SK-N-SH (cell line): ENCODE results near the gene RFFL. TPM values are rescaled to one million over a fixed set of nuclear protein-coding genes. Genes with fewer than 3 reads are reported as not detected.

Experiments
- CTCF ChIA-PET: fragments of 300-600, 350-600 bp; formaldehyde crosslinking; extraction: SDS; loops from one replicate; lab custom pipeline; 2021; lab: Yijun Ruan, JAX
- POLR2A ChIA-PET: fragments of 350-600 bp; sonication (Branson Sonifier 250); formaldehyde crosslinking; extraction: SDS; loops from one replicate; lab custom pipeline; 2020; ENCODE audit warnings: antibody characterized with exemption, inconsistent platforms; lab: Yijun Ruan, JAX
- DNase-seq: peaks from one replicate; pipeline ENCODE4 v3.0.0; 2012
- H2AFZ ChIP-seq: fragments of 200-600 bp; sonication (generic); 2 replicates; pipeline ENCODE4 v1.8.1; 2016; ENCODE audit warnings: antibody characterized with exemption, mild to moderate bottlenecking, low read depth
- H3F3A ChIP-seq: fragments of 200-600 bp; sonication (generic); replicated peaks from 2 replicates; pipeline ENCODE3; 2016; ENCODE audit warnings: antibody characterized with exemption, mild to moderate bottlenecking; ENCODE audit not compliant: insufficient read depth
- H3K27ac ChIP-seq, 2 experiments: fragments of 200-500 bp in 1 of 2; fragments of 200-600 bp in 1 of 2; sonication (Bioruptor generic) in 1 of 2; sonication (generic), shearing (Covaris generic) in 1 of 2; 2 replicates each; pipeline versions ENCODE4 v1.5.1 to v1.6.1; 2014 to 2016; ENCODE audit warnings: low read depth in 2 of 2, inconsistent platforms in 1 of 2, low read length in 1 of 2, mild to moderate bottlenecking in 1 of 2, mixed read lengths in 1 of 2
- H3K27me3 ChIP-seq: fragments of 200-600 bp; sonication (generic), shearing (Covaris generic); 2 replicates; pipeline ENCODE4 v1.6.1; 2016; ENCODE audit warnings: mixed run types; ENCODE audit not compliant: insufficient read depth
- H3K36me3 ChIP-seq, 2 experiments: fragments of 200-500 bp in 1 of 2; fragments of 200-600 bp in 1 of 2; sonication (Bioruptor generic) in 1 of 2; sonication (generic) in 1 of 2; replicated peaks in 1 of 2; 2 replicates each; pipeline versions ENCODE3 to v1.5.1; 2014 to 2016; ENCODE audit warnings: low read length in 1 of 2, mild to moderate bottlenecking in 1 of 2; ENCODE audit not compliant: insufficient read depth in 2 of 2, control insufficient read depth in 1 of 2
- H3K4me1 ChIP-seq, 2 experiments: fragments of 200-500 bp in 1 of 2; fragments of 200-600 bp in 1 of 2; sonication (Bioruptor generic) in 1 of 2; sonication (generic), shearing (Covaris generic) in 1 of 2; 2 replicates each; pipeline versions ENCODE4 v1.5.1 to v1.6.1; 2014 to 2016; ENCODE audit warnings: low read depth in 1 of 2, low read length in 1 of 2, mixed run types in 1 of 2; ENCODE audit not compliant: insufficient read depth in 2 of 2, control insufficient read depth in 1 of 2
- H3K4me2 ChIP-seq: fragments of 200-600 bp; sonication (generic), shearing (Covaris generic); 2 replicates; pipeline ENCODE4 v1.6.1; 2017; ENCODE audit warnings: mixed run types
- H3K4me3 ChIP-seq, 2 experiments: fragments of 200-500 bp in 1 of 2; fragments of 200-600 bp in 1 of 2; sonication (Bioruptor generic) in 1 of 2; sonication (generic), shearing (Covaris generic) in 1 of 2; 2 replicates each; pipeline versions ENCODE4 v1.5.1 to v1.8.1; 2014 to 2016; ENCODE audit warnings: low read depth in 2 of 2, inconsistent platforms in 1 of 2, low read length in 1 of 2, mild to moderate bottlenecking in 1 of 2, mixed read lengths in 1 of 2, moderate library complexity in 1 of 2
- H3K79me2 ChIP-seq: fragments of 200-600 bp; sonication (generic); 2 replicates; pipeline ENCODE4 v1.8.1; 2017; ENCODE audit warnings: mild to moderate bottlenecking; ENCODE audit not compliant: insufficient read depth
- H3K9ac ChIP-seq: fragments of 200-600 bp; sonication (generic); 2 replicates; pipeline ENCODE4 v1.6.1; 2017; ENCODE audit warnings: mixed run types
- H3K9me2 ChIP-seq: fragments of 200-600 bp; sonication (generic); 2 replicates; pipeline ENCODE4 v1.6.1; 2017; ENCODE audit warnings: mixed run types
- H3K9me3 ChIP-seq: fragments of 200-600 bp; sonication (generic); 2 replicates; pipeline ENCODE4 v1.6.1; 2017; ENCODE audit warnings: mixed run types, mild to moderate bottlenecking, moderate library complexity
- H4K20me1 ChIP-seq: fragments of 200-600 bp; sonication (generic); 2 replicates; pipeline ENCODE4 v1.6.1; 2017; ENCODE audit warnings: mild to moderate bottlenecking, mixed run types; ENCODE audit not compliant: insufficient read depth
- EZH2phosphoT487 ChIP-seq: fragments of 200-600 bp; sonication (generic); IDR thresholded peaks from 2 replicates; pipeline ENCODE4 v1.6.1; 2017; ENCODE audit warnings: low read depth, mixed run types, mild to moderate bottlenecking, antibody characterized with exemption, moderate library complexity, borderline replicate concordance
- FOSL2 ChIP-seq: IDR thresholded peaks from 2 replicates; pipeline ENCODE4 v1.4.0; 2012; ENCODE audit warnings: low read depth, mild to moderate bottlenecking, moderate library complexity, borderline replicate concordance
- FOXJ3 ChIP-seq: sonication (generic); formaldehyde crosslinking; IDR thresholded peaks from 2 replicates; pipeline ENCODE4 v1.5.1; 2020; ENCODE audit warnings: mild to moderate bottlenecking, missing genetic modification reagents
- GABPA ChIP-seq: IDR thresholded peaks from 2 replicates; pipeline ENCODE4 v1.4.0; 2012; ENCODE audit warnings: low read depth, mild to moderate bottlenecking
- GATA2 ChIP-seq: sonication (generic); formaldehyde crosslinking; IDR thresholded peaks from 2 replicates; pipeline ENCODE4 v1.5.0; 2020; ENCODE audit warnings: mild to moderate bottlenecking, missing genetic modification reagents
- JUND ChIP-seq: IDR thresholded peaks from 2 replicates; pipeline ENCODE4 v1.4.0; 2012
- MEF2A ChIP-seq: IDR thresholded peaks from 2 replicates; pipeline ENCODE4 v1.4.0; 2012; ENCODE audit warnings: low read depth, borderline replicate concordance
- MXI1 ChIP-seq: IDR thresholded peaks from 2 replicates; pipeline ENCODE4 v1.6.1; 2012; ENCODE audit warnings: mild to moderate bottlenecking, low read depth, low read length, improper control_type of control experiment
- NFIC ChIP-seq: IDR thresholded peaks from 2 replicates; pipeline ENCODE4 v1.4.0; 2012; ENCODE audit warnings: borderline replicate concordance
- NRF1 ChIP-seq: IDR thresholded peaks from 2 replicates; pipeline ENCODE4 v1.6.1; 2012; ENCODE audit warnings: low read depth, mild to moderate bottlenecking, low read length
- POLR2AphosphoS5 ChIP-seq: IDR thresholded peaks from 2 replicates; pipeline ENCODE4 v1.6.1; 2012; ENCODE audit warnings: low read depth, low read length
- RAD21 ChIP-seq: IDR thresholded peaks from 2 replicates; pipeline ENCODE4 v1.6.1; 2012; ENCODE audit warnings: mild to moderate bottlenecking, low read length
- RCOR1 ChIP-seq: fragments of 150-350 bp; IDR thresholded peaks from 2 replicates; pipeline ENCODE4 v1.6.1; 2017; ENCODE audit warnings: antibody characterized with exemption, low read length
- SMC3 ChIP-seq: IDR thresholded peaks from 2 replicates; pipeline ENCODE4 v1.6.1; 2012; ENCODE audit warnings: low read depth, low read length, improper control_type of control experiment
- TAF1 ChIP-seq: IDR thresholded peaks from 2 replicates; pipeline ENCODE4 v1.6.1; 2012; ENCODE audit warnings: low read depth, mild to moderate bottlenecking, low read length, moderate library complexity, borderline replicate concordance
- TEAD4 ChIP-seq: IDR thresholded peaks from 2 replicates; pipeline ENCODE4 v1.4.0; 2012; ENCODE audit warnings: mild to moderate bottlenecking, borderline replicate concordance; ENCODE audit not compliant: insufficient read depth
- USF1 ChIP-seq: IDR thresholded peaks from 2 replicates; pipeline ENCODE4 v1.4.0; 2012; ENCODE audit warnings: low read depth, borderline replicate concordance
- YY1 ChIP-seq: IDR thresholded peaks from 2 replicates; pipeline ENCODE4 v1.4.0; 2012; ENCODE audit warnings: low read depth, mild to moderate bottlenecking
- WGBS: methylation state at CpG from one replicate; pipeline ENCODE4 v1.1.6; 2017; ENCODE audit warnings: low lambda C conversion rate; 5-methylcytosine and 5-hydroxymethylcytosine counted together
- polyA plus RNA-seq, 3 experiments: library from polyadenylated mRNA; depleted of rRNA; stranded (reverse); fragments of >200 nt; gene quantifications; 2 replicates each; pipeline ENCODE4 v1.2.3, GENCODE V29; 2012
- TF ChIP-seq, protein P1 (sequence below): IDR thresholded peaks from 2 replicates; pipeline ENCODE4 v1.4.0; 2012; ENCODE audit warnings: low read depth
- TF ChIP-seq, protein P2 (sequence below): fragments of 150-350 bp; IDR thresholded peaks from 2 replicates; pipeline ENCODE4 v1.6.1; 2016; ENCODE audit warnings: mild to moderate bottlenecking, low read depth, low read length

The RFFL gene
- polyA plus RNA-seq, 1 of the 3 experiments (the other 2 are of a cell fraction): 10.1 TPM

GRCh38 chr17:35088356-35088880 lies 24.9 kb upstream of the RFFL start:
- peak overlapping the region; percentile 95 for H3K4me2 ChIP-seq
- peak; percentile 69 for DNase-seq
- peaks cover 12% of the 10 kb centered on the region for H3F3A ChIP-seq
- no peaks in the 10 kb centered on the region for H3K9me3 ChIP-seq
- peak overlapping the region; percentile 75 for H2AFZ ChIP-seq
- TF ChIP-seq FOSL2 (no peak), GABPA (no peak), FOXJ3 (CRISPR knock-in tag) (no peak), YY1 (peak; percentile 42; the same call in 1 of the 2 replicates), SMC3 (no peak), JUND (no peak), TEAD4 (no peak), RCOR1 (0 out of 2 replicates have a peak, but pooled peaks have one; percentile 14), MXI1 (peak; percentile 14; the same call in 1 of the 2 replicates), NFIC (no peak), USF1 (no peak), RAD21 (peak; percentile 17; the same call in 1 of the 2 replicates)
- TF ChIP-seq, protein P1, sequence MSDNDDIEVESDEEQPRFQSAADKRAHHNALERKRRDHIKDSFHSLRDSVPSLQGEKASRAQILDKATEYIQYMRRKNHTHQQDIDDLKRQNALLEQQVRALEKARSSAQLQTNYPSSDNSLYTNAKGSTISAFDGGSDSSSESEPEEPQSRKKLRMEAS: 0 out of 2 replicates have a peak, but pooled peaks have one; percentile 7
- TF ChIP-seq, protein P2, sequence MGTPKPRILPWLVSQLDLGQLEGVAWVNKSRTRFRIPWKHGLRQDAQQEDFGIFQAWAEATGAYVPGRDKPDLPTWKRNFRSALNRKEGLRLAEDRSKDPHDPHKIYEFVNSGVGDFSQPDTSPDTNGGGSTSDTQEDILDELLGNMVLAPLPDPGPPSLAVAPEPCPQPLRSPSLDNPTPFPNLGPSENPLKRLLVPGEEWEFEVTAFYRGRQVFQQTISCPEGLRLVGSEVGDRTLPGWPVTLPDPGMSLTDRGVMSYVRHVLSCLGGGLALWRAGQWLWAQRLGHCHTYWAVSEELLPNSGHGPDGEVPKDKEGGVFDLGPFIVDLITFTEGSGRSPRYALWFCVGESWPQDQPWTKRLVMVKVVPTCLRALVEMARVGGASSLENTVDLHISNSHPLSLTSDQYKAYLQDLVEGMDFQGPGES: no peak
- no peaks in the 10 kb centered on the region for H3K27me3 ChIP-seq
- H3K4me3 ChIP-seq: peak overlapping the region; percentile 83 to 92
- H4K20me1 ChIP-seq: no peaks in the 10 kb centered on the region
- POLR2A ChIA-PET: no interaction called here
- peak overlapping the region; percentile 86 for H3K9ac ChIP-seq
- no peaks in the 10 kb centered on the region for H3K9me2 ChIP-seq
- peaks cover 50% of the 10 kb centered on the region for H3K79me2 ChIP-seq
- CTCF ChIA-PET: interaction anchor here (0.7 to 1.9 kb wide), 5 partner anchors 14 to 644 kb away, joined by 3 to 4 read pairs (median 3); no protein-coding TSS in a partner anchor
- 0% methylated on average over 24 of the region's 26 CpGs for WGBS
- H3K36me3 ChIP-seq: no peaks in the 10 kb centered on the region
- H3K4me1 ChIP-seq: peaks cover 12 to 23% of the 10 kb centered on the region in 2 experiments
- H3K27ac ChIP-seq: peak overlapping the region; percentile 71 to 81

DNA sequence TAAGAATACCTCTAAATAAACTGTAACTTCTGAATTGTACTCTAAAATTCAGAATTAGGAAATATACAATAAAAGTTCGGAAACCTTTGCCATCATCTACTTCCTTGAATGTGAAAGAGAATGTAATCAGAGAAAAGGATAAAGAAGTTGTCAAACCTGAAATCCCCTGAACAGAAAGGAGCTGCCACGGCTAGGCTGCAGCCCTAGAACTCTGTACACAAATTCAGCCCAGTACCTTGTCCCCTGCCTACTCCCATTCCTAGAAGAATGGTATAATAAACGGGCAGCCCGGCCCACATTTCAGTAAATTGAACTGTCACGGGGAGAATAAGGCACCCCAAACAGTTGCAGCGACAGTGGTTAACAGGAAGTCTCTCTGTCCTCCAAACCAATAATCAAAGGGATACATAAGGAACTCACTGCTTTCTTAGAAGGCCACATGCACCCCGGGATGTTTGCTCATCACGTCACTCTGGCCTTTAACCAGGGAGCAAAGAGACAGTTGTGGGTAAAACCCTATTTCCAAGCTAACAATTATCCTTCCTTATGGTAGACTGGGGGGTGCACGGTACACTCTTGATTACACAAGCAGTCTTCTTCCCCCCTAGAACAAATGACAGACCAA lies 24.3 kb upstream of the RFFL start:
- H3K36me3 ChIP-seq: no peaks in the 10 kb centered on the region
- no peak for TF ChIP-seq GATA2 (CRISPR knock-in tag)
- no peak for TF ChIP-seq RAD21
- no peak for TF ChIP-seq TAF1
- TF ChIP-seq NRF1: no peak
- no peak for TF ChIP-seq POLR2AphosphoS5
- no peak for TF ChIP-seq EZH2phosphoT487
- TF ChIP-seq MEF2A: no peak
- no peak for TF ChIP-seq YY1
- TF ChIP-seq FOSL2: no peak
- no peak for TF ChIP-seq NFIC
- TF ChIP-seq USF1: no peak
- H3K9me3 ChIP-seq: no peaks in the 10 kb centered on the region
- no peak for DNase-seq
- H3K4me2 ChIP-seq: peak overlapping the region; percentile 95
- ChIA-PET CTCF (interaction anchor here (0.6 to 1.9 kb wide), 6 partner anchors 14 to 643 kb away, joined by 3 to 4 read pairs (median 4); no protein-coding TSS in a partner anchor), POLR2A (no interaction called here)
- peaks cover 18% of the 10 kb centered on the region for H3F3A ChIP-seq
- no peaks in the 10 kb centered on the region for H4K20me1 ChIP-seq
- peak overlapping the region; percentile 83 to 92 for H3K4me3 ChIP-seq
- peak overlapping the region; percentile 86 for H3K9ac ChIP-seq
- peak overlapping the region; percentile 75; the same call in 1 of the 2 replicates for H2AFZ ChIP-seq
- WGBS: 42% methylated on average over 9 of the region's 9 CpGs
- H3K79me2 ChIP-seq: peaks cover 53% of the 10 kb centered on the region
- H3K27me3 ChIP-seq: no peaks in the 10 kb centered on the region
- peaks cover 17 to 28% of the 10 kb centered on the region in 2 experiments for H3K4me1 ChIP-seq
- peak overlapping the region; percentile 71 to 81 for H3K27ac ChIP-seq
- H3K9me2 ChIP-seq: no peaks in the 10 kb centered on the region
